Measurements from ENCODE around the gene SH2D2A.

SH2D2A gene

GRCh38 chr1:156805766-156806511 lies 10.7 kb downstream of the SH2D2A start:
- no peak overlapping the region for H3K4me3 ChIP-seq (ENCODE audit: control insufficient read depth, low read depth, low read length)
- peak; percentile 89 for DNase-seq (ENCODE audit: low read depth)
- no peak for TF ChIP-seq CTCF (IDR thresholded peaks at IDR 0.05; ENCODE audit: control insufficient read depth, insufficient read depth, low read depth, low read length, missing control alignments)

GRCh38 chr1:156804572-156805243 lies 11.9 kb downstream of the SH2D2A start:
- TF ChIP-seq CTCF (IDR thresholded peaks at IDR 0.05; ENCODE audit: control insufficient read depth, insufficient read depth, low read depth, low read length, missing control alignments) = no peak
- H3K4me3 ChIP-seq (ENCODE audit: control insufficient read depth, low read depth, low read length) = no peak overlapping the region
- no peak for DNase-seq (ENCODE audit: low read depth)

- TF ChIP-seq CTCF (IDR thresholded peaks at IDR 0.05; ENCODE audit: control insufficient read depth, insufficient read depth, low read depth, low read length, missing control alignments) = no peak
- H3K4me3 ChIP-seq (ENCODE audit: control insufficient read depth, low read depth, low read length) = no peak overlapping the region
- DNase-seq (ENCODE audit: low read depth) = no peak
These were observed 12.6 kb downstream of the SH2D2A start for GRCh38 chr1:156804026-156804425.

- TF ChIP-seq CTCF (IDR thresholded peaks at IDR 0.05; ENCODE audit: control insufficient read depth, insufficient read depth, low read depth, low read length, missing control alignments) = no peak
- no peak for DNase-seq (ENCODE audit: low read depth)
- no peak overlapping the region for H3K4me3 ChIP-seq (ENCODE audit: control insufficient read depth, low read depth, low read length)
These were observed 13.4 kb downstream of the SH2D2A start for GRCh38 chr1:156803086-156803851.

- no peak for DNase-seq (ENCODE audit: low read depth)
- no peak overlapping the region for H3K4me3 ChIP-seq (ENCODE audit: control insufficient read depth, low read depth, low read length)
- TF ChIP-seq CTCF (IDR thresholded peaks at IDR 0.05; ENCODE audit: control insufficient read depth, insufficient read depth, low read depth, low read length, missing control alignments) = no peak
These were observed 14.2 kb downstream of the SH2D2A start for GRCh38 chr1:156802421-156802935.

GRCh38 chr1:156801409-156802121 lies 15.1 kb downstream of the SH2D2A start:
- peak; percentile 56 for TF ChIP-seq CTCF (IDR thresholded peaks at IDR 0.05; ENCODE audit: control insufficient read depth, insufficient read depth, low read depth, low read length, missing control alignments)
- H3K4me3 ChIP-seq (ENCODE audit: control insufficient read depth, low read depth, low read length) = no peak overlapping the region
- peak; percentile 95 for DNase-seq (ENCODE audit: low read depth)

Measured in AG09309 (cell line).